Left renal cortex interstitium (tissue), 4 donors: Measurements from ENCODE around the gene CHMP1B. TPM values are rescaled to one million over a fixed set of nuclear protein-coding genes. Genes with fewer than 3 reads are reported as not detected.
A peak's percentile ranks its signal among the peaks of the same experiment; 100 is the strongest.

Source experiments
- DNase-seq, 4 donors: peaks; one replicate each; pipeline ENCODE4 v3.0.0-alpha.2; 2013; ENCODE audit warnings: low read depth in 4 of 4, low spot score in 2 of 4, missing footprints in 1 of 4
- polyA plus RNA-seq, 4 donors: library from polyadenylated mRNA; unstranded; fragments of 120-200 nt; gene quantifications; one replicate each; pipeline ENCODE4 v1.2.1, GENCODE V29; 2013; ENCODE audit not compliant: insufficient read length in 4 of 4

CHMP1B gene
- 10 to 100 TPM; 44.7 to 51.2 (median 47.8) TPM for polyA plus RNA-seq

- peak; percentile 77 to 95 (median 92) for DNase-seq
These were observed at the start of gene CHMP1B for GRCh38 chr18:11851146-11851805. Gene CHMP1B (plus strand): TSS chr18:11851413. CDS start chr18:11851512, 99 bp downstream.

GRCh38 chr18:11801573-11801972 lies 49.6 kb upstream of the CHMP1B start:
- no peak for DNase-seq

DNA sequence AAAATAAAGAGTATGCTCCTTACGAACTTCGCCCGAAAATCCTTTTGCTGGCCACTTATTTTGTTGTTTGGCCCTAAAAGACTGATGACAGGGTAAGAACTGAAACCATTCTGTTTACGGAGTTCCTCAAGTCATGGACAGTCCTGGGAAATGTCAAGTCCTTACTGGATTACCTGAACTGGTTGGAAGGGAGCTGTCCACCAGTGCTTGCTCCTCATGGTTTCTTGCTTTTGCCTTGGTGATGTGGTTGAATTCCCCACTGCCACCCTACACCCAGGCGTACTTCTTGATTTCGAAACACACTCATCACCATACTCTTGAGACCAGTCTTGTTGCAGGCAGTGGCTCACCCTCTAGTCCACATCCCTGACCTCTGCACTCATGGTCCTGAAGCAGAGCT lies 49.1 kb upstream of the CHMP1B start:
- no peak for DNase-seq

DNA sequence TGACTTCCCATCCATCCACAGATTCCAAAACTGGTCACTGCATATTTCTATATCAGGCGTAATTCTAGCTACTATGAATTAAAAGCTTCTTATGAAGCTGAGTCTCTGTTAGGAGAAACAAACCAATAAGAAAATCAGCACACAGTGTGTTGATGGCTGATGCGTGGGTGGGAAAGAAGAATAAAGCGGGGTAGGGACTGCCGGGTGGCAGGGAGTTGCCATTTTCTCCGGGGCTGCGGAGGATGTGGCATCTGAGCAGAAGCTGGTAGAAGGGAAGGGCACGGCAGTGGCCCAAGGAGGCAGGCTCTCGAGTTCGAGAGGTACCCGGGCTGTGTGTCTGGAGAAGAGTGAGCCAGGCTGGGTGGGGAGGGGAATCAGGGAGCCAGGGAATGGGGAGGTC lies 48.6 kb upstream of the CHMP1B start:
- no peak for DNase-seq

DNA sequence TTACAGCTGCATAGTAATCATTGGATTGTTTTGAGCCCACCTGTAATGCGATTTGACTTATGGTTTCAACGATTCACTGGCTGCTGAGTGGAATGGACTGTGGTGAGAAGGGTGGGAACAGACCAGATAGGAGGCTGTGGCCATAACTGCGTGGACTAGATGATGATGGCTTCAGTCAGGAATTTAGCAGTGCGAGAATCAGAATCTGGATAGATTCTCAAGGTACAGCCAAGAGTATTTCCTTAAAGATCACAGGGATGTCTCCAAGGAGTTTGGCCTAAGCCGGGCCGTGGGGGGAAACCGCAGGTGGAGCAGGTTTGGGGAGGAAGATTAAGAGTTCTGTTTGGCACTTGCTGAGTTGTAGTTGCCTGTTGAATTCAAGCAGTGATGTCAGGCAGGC lies 44.0 kb upstream of the CHMP1B start:
- DNase-seq = no peak

DNA sequence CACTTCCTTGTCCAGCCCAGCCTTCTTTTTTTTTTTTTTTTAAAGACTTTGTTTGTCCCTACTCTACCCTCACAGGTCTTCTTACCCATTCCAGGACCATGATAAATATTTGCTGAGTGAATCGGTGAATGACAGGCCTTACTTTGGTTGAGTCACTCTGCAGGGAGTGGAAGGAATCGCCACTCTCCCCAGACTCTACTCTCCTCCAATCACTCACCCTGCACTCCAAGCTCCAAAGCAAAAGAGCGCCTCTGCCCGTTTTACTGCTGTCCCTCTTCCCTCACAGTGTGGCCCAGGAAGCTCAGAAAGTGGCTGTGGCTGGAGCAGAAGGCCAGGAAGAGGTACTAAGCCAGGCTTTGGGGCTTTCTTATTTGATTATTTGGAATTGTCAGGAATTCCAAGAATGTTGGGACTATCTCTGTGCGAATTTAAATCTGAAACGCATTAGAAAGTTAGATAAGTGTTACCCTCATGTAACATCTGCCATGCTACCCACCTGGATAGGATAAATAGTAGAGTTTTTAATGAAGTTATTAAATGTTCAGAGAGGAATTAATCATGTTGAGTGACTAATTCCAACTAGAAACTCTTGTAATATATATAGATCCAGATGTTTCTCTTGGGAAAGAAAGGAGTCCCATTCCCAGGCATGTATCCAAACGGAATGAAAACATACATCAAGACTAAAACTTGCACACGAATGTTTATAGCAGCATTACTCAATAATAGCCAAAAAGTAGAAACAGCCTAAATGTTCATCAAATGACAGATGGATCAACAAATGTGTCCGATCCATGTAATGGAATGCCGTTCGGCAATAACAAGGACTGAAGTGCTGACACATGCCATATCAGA lies 43.0 kb upstream of the CHMP1B start:
- DNase-seq = no peak

DNA sequence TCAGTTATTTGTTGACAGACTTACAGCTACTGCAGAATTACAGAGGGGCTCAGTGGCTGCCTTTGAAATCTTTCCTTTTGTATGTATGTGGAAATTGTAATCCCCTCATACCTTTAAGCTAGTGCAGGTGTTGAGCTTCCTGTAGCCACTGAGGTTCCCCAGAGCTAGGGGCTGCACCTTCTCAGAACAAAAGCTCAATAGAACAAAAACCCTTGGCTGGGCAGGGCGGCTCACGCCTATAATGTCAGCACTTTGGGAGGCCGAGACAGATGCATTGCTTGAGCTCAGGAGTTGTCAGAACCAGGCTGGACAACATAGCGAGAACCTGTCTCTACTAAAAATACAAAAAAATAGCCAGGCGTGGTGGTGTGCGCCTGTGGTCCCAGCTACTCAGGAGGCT lies 41.3 kb upstream of the CHMP1B start:
- no peak for DNase-seq

GRCh38 chr18:11810379-11810778 lies 40.8 kb upstream of the CHMP1B start:
- DNase-seq = no peak

GRCh38 chr18:11811009-11811408 lies 40.2 kb upstream of the CHMP1B start:
- no peak for DNase-seq

DNA sequence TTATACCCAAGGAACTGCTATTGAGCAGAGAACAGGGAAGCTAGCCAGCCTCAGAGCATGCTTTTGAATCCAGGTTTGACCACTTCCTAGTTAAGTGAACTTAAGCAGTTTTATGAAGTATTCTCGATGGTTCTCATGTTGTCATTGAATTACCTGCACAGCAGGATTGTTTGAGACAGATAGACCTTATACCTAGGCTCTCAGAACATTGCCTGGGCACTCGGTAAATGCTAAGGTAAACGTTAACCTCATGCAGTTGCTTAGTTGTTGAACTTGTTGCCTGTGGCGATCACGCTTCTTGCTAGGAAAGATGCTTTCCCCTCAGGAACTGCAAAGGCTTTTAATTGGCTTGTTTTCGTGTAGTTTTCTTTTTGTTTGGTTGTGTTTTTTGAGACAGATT lies 34.0 kb upstream of the CHMP1B start:
- no peak for DNase-seq

- no peak for DNase-seq
These were observed 32.6 kb upstream of the CHMP1B start for GRCh38 chr18:11818486-11819203.

- DNase-seq = no peak
These were observed 31.3 kb upstream of the CHMP1B start for GRCh38 chr18:11819938-11820337.

DNA sequence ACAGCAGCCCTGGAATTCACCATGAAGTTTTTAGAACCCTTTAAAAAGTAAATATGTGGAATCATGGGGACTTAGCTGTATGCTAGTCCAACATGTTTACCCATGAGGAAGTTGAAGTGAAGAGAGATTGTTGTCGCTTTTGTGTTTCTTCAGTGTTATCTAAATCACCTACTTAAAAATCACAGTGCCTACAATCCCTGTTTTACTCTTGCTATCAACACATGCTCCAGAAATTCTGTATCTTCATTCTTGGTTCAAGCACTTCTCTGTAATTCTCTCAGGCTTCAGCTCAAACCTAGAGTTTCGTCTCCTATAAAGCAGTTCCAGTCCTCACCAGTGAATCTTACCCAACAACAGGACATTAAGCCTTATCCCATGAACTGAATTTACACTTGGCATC lies 30.5 kb upstream of the CHMP1B start:
- no peak for DNase-seq

GRCh38 chr18:11821208-11821607 lies 30.0 kb upstream of the CHMP1B start:
- no peak for DNase-seq

- DNase-seq = no peak
These were observed 29.5 kb upstream of the CHMP1B start for GRCh38 chr18:11821643-11822237.

- DNase-seq = no peak
These were observed 27.7 kb upstream of the CHMP1B start for GRCh38 chr18:11823545-11823944.

GRCh38 chr18:11826836-11827235 lies 24.4 kb upstream of the CHMP1B start:
- no peak for DNase-seq

- no peak for DNase-seq
These were observed 22.3 kb upstream of the CHMP1B start for GRCh38 chr18:11828786-11829432.

DNA sequence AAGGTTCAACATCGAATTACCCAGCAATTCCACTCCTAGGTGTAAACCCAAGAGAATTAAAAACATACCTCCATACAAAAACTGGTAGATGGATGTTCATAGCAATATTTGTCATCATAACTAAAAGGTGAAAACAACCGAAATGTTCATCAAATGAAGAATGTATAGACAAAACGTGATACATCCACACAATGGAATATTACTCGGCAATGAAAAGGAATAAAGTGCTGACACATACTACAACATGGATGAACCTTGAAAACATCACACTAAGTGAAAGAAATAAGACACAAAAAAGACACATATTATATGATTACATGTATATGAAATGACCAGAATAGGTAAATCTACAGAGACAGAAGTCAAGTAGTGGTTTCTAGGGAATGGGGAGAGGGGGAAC lies 20.6 kb upstream of the CHMP1B start:
- no peak for DNase-seq

DNA sequence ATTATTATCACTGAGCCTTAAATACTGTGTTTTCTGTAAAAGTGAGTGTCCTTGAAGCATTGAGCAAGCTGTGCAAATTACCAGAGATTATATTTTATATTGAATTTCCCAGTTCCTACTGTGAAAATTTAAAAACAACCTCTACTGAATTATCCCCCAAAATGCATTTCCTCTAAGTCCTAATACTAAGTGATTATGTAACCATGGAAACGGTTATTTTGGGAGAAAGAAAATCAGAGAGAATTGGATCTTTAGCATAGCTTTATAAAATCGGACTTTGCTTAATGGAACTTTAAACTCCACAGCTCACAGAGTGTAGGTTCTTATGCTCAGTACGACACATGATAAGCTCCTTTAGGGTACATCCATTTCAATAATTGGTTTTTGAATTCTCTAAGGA lies 19.3 kb upstream of the CHMP1B start:
- DNase-seq = no peak

DNA sequence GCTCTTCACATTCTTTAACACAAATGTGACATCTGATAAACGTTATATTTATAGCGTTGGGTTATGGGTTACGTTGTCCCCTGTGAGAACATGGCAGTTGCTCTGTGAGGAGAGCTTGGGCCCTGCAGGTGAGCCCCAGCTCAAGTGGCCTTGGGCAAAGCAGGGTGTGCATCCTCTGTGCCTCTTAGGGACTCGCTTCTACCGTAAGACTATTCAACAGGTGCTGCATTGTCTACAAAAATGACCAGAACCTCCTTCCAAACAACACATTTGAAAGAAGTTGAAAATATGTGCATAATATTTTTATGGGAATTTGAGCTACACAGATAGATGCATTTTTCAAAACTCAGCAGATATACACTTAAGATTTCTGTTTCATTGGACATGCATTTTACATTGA lies 16.4 kb upstream of the CHMP1B start:
- DNase-seq = no peak
